T1000 (cell line): ENCODE data around the gene URI1.
"Not testable (repeated sequence)": the region's sequence is repeated elsewhere in the genome, so short reads cannot be mapped to it uniquely, and the experiment has no call there.

Source experiments
- DNase-seq: peaks from one replicate; lab custom pipeline; 2025; ENCODE audit warnings: mixed read lengths; lab: John Stamatoyannopoulos, UW

URI1 gene

GRCh38 chr19:29941828-29942403 lies at the start of gene URI1:
Gene URI1 (plus strand): TSS chr19:29942239. CDS start chr19:29942548, 309 bp downstream.
- DNase-seq = peak; percentile 72

GRCh38 chr19:29893606-29894284 lies 48.3 kb upstream of the URI1 start:
- no peak for DNase-seq

- no peak for DNase-seq
These were observed 45.2 kb upstream of the URI1 start for GRCh38 chr19:29896802-29897201.

GRCh38 chr19:29897466-29897865 lies 44.6 kb upstream of the URI1 start:
- DNase-seq = no peak

GRCh38 chr19:29904017-29904416 lies 38.0 kb upstream of the URI1 start:
- DNase-seq = no peak

GRCh38 chr19:29908963-29909944 lies 32.8 kb upstream of the URI1 start:
- DNase-seq = no peak

- no peak for DNase-seq
These were observed 27.1 kb upstream of the URI1 start for GRCh38 chr19:29914933-29915332.

- not testable (repeated sequence) for DNase-seq
These were observed 26.2 kb upstream of the URI1 start for GRCh38 chr19:29915832-29916231.

- DNase-seq = no peak
These were observed 24.1 kb upstream of the URI1 start for GRCh38 chr19:29917911-29918310.

GRCh38 chr19:29918891-29919290 lies 23.1 kb upstream of the URI1 start:
- DNase-seq = no peak

GRCh38 chr19:29922972-29923371 lies 19.1 kb upstream of the URI1 start:
- no peak for DNase-seq

- DNase-seq = no peak
These were observed 18.4 kb upstream of the URI1 start for GRCh38 chr19:29923653-29924052.

GRCh38 chr19:29926031-29926430 lies 16.0 kb upstream of the URI1 start:
- no peak for DNase-seq

GRCh38 chr19:29926801-29927200 lies 15.2 kb upstream of the URI1 start:
- DNase-seq = no peak

- DNase-seq = no peak
These were observed 14.0 kb upstream of the URI1 start for GRCh38 chr19:29927944-29928625.

GRCh38 chr19:29928831-29929230 lies 13.2 kb upstream of the URI1 start:
- no peak for DNase-seq

- no peak for DNase-seq
These were observed 7.8 kb upstream of the URI1 start for GRCh38 chr19:29934257-29934656.

GRCh38 chr19:29934781-29935180 lies 7.3 kb upstream of the URI1 start:
- no peak for DNase-seq

GRCh38 chr19:29936409-29936808 lies 5.6 kb upstream of the URI1 start:
- DNase-seq = no peak

- DNase-seq = no peak
These were observed 2.4 kb upstream of the URI1 start for GRCh38 chr19:29939628-29940027.

- DNase-seq = no peak
These were observed 961 bp upstream of the URI1 start for GRCh38 chr19:29940971-29941585.
